ENCODE results near the gene ASMTL. TPM values are rescaled to one million over a fixed set of nuclear protein-coding genes. Genes with fewer than 3 reads are reported as not detected.
"Not testable (repeated sequence)": the region's sequence is repeated elsewhere in the genome, so short reads cannot be mapped to it uniquely, and the experiment has no call there.

The ASMTL gene
- total and polyA plus RNA-seq, 2 donors (not counting 1 experiment from before 2014, with no cell fraction given) = 12.9 to 19.8 TPM

GRCh38 chrX:1433646-1434357 lies 18.9 kb downstream of the ASMTL start:
- Histone ChIP-seq H3K79me2 (ENCODE audit: control insufficient read depth, insufficient read depth, low read length) (no peaks in the 10 kb centered on the region), H3K9me3 (ENCODE audit: control insufficient read depth, insufficient read depth, low read depth, low read length) (no peaks in the 10 kb centered on the region), H3K9ac (ENCODE audit: insufficient read depth, low read length) (no peak overlapping the region), H2AFZ (ENCODE audit: low read length) (no peak overlapping the region), H3K4me2 (ENCODE audit: extremely low read depth, insufficient read depth, low read length) (no peak overlapping the region), H3K4me3 (replicated peaks in 1 of 4; ENCODE audit: control extremely low read depth in 1 of 4, insufficient read depth in 1 of 4, low read depth in 3 of 4, low read length in 4 of 4) (no peak overlapping the region), H3K27me3 (ENCODE audit: control insufficient read depth, insufficient read depth, low read length) (no peaks in the 10 kb centered on the region), H3K36me3 (ENCODE audit: control insufficient read depth, insufficient read depth, low read length) (no peaks in the 10 kb centered on the region), H3K27ac (ENCODE audit: insufficient read depth, low read length) (no peak overlapping the region), H3K4me1 (ENCODE audit: control insufficient read depth, extremely low read depth, insufficient read depth, low read length) (no peaks in the 10 kb centered on the region), H4K20me1 (ENCODE audit: control insufficient read depth, extremely low read depth, insufficient read depth, low read length) (no peaks in the 10 kb centered on the region)
- DNase-seq (ENCODE audit: low read depth in 2 of 2) = no peak
- TF ChIP-seq EZH2 (IDR thresholded peaks at IDR 0.05; ENCODE audit: low read length, missing control alignments) = no peak
- TF ChIP-seq CTCF (conservative IDR thresholded peaks at IDR 0.05 in 1 of 2, IDR thresholded peaks at IDR 0.05 in 1 of 2; ENCODE audit: low read depth in 1 of 2, low read length in 2 of 2) = no peak

GRCh38 chrX:1430451-1430850 lies 22.3 kb downstream of the ASMTL start:
- no peaks in the 10 kb centered on the region for H3K9me3 ChIP-seq (ENCODE audit: control insufficient read depth, insufficient read depth, low read depth, low read length)
- no peak overlapping the region for H3K9ac ChIP-seq (ENCODE audit: insufficient read depth, low read length)
- H3K79me2 ChIP-seq (ENCODE audit: control insufficient read depth, insufficient read depth, low read length) = no peaks in the 10 kb centered on the region
- H3K27ac ChIP-seq (ENCODE audit: insufficient read depth, low read length) = no peak overlapping the region
- H4K20me1 ChIP-seq (ENCODE audit: control insufficient read depth, extremely low read depth, insufficient read depth, low read length) = no peaks in the 10 kb centered on the region
- no peak overlapping the region for H2AFZ ChIP-seq (ENCODE audit: low read length)
- TF ChIP-seq EZH2 (IDR thresholded peaks at IDR 0.05; ENCODE audit: low read length, missing control alignments) (no peak), CTCF (conservative IDR thresholded peaks at IDR 0.05 in 1 of 2, IDR thresholded peaks at IDR 0.05 in 1 of 2; ENCODE audit: low read depth in 1 of 2, low read length in 2 of 2) (no peak)
- H3K27me3 ChIP-seq (ENCODE audit: control insufficient read depth, insufficient read depth, low read length) = no peaks in the 10 kb centered on the region
- H3K4me1 ChIP-seq (ENCODE audit: control insufficient read depth, extremely low read depth, insufficient read depth, low read length) = no peaks in the 10 kb centered on the region
- DNase-seq (ENCODE audit: low read depth in 2 of 2) = no peak
- H3K4me2 ChIP-seq (ENCODE audit: extremely low read depth, insufficient read depth, low read length) = no peak overlapping the region
- no peak overlapping the region for H3K4me3 ChIP-seq (replicated peaks in 1 of 4; ENCODE audit: control extremely low read depth in 1 of 4, insufficient read depth in 1 of 4, low read depth in 3 of 4, low read length in 4 of 4)
- H3K36me3 ChIP-seq (ENCODE audit: control insufficient read depth, insufficient read depth, low read length) = peaks cover 6% of the 10 kb centered on the region

GRCh38 chrX:1427756-1428155 lies 25.0 kb downstream of the ASMTL start:
- Histone ChIP-seq H3K9me3 (ENCODE audit: control insufficient read depth, insufficient read depth, low read depth, low read length) (no peaks in the 10 kb centered on the region), H3K9ac (ENCODE audit: insufficient read depth, low read length) (no peak overlapping the region), H3K36me3 (ENCODE audit: control insufficient read depth, insufficient read depth, low read length) (peaks cover 8% of the 10 kb centered on the region), H3K27me3 (ENCODE audit: control insufficient read depth, insufficient read depth, low read length) (no peaks in the 10 kb centered on the region), H3K27ac (ENCODE audit: insufficient read depth, low read length) (no peak overlapping the region), H4K20me1 (ENCODE audit: control insufficient read depth, extremely low read depth, insufficient read depth, low read length) (no peaks in the 10 kb centered on the region), H3K79me2 (ENCODE audit: control insufficient read depth, insufficient read depth, low read length) (no peaks in the 10 kb centered on the region), H3K4me3 (replicated peaks in 1 of 4; ENCODE audit: control extremely low read depth in 1 of 4, insufficient read depth in 1 of 4, low read depth in 3 of 4, low read length in 4 of 4) (no peak overlapping the region), H3K4me2 (ENCODE audit: extremely low read depth, insufficient read depth, low read length) (no peak overlapping the region), H3K4me1 (ENCODE audit: control insufficient read depth, extremely low read depth, insufficient read depth, low read length) (no peaks in the 10 kb centered on the region), H2AFZ (ENCODE audit: low read length) (no peak overlapping the region)
- TF ChIP-seq CTCF (conservative IDR thresholded peaks at IDR 0.05 in 1 of 2, IDR thresholded peaks at IDR 0.05 in 1 of 2; ENCODE audit: low read depth in 1 of 2, low read length in 2 of 2) = no peak
- TF ChIP-seq EZH2 (IDR thresholded peaks at IDR 0.05; ENCODE audit: low read length, missing control alignments) = no peak
- DNase-seq (ENCODE audit: low read depth in 2 of 2) = no peak

- peaks cover 10% of the 10 kb centered on the region for H3K36me3 ChIP-seq (ENCODE audit: control insufficient read depth, insufficient read depth, low read length)
- DNase-seq (ENCODE audit: low read depth in 2 of 2); H3K27me3 ChIP-seq (ENCODE audit: control insufficient read depth, insufficient read depth, low read length); H2AFZ ChIP-seq (ENCODE audit: low read length); H4K20me1 ChIP-seq (ENCODE audit: control insufficient read depth, extremely low read depth, insufficient read depth, low read length); H3K27ac ChIP-seq (ENCODE audit: insufficient read depth, low read length); H3K4me3 ChIP-seq (replicated peaks in 1 of 4; ENCODE audit: control extremely low read depth in 1 of 4, insufficient read depth in 1 of 4, low read depth in 3 of 4, low read length in 4 of 4); H3K4me2 ChIP-seq (ENCODE audit: extremely low read depth, insufficient read depth, low read length); H3K9me3 ChIP-seq (ENCODE audit: control insufficient read depth, insufficient read depth, low read depth, low read length); H3K9ac ChIP-seq (ENCODE audit: insufficient read depth, low read length); H3K79me2 ChIP-seq (ENCODE audit: control insufficient read depth, insufficient read depth, low read length); H3K4me1 ChIP-seq (ENCODE audit: control insufficient read depth, extremely low read depth, insufficient read depth, low read length): not testable (repeated sequence)
These were observed 26.4 kb downstream of the ASMTL start for GRCh38 chrX:1426321-1426720.

Measured in fibroblast of lung (primary cell).